SH-SY5Y (cell line): Measurements from ENCODE around the gene ZNF280D.

Experiments
- GATA2 ChIP-seq: IDR thresholded peaks from 2 replicates; pipeline ENCODE4 v1.6.1; 2011; ENCODE audit warnings: mild to moderate bottlenecking, low read depth, low read length
- GATA3 ChIP-seq: IDR thresholded peaks from 2 replicates; pipeline ENCODE4 v1.6.1; 2011; ENCODE audit warnings: low read depth, mild to moderate bottlenecking, low read length, moderate library complexity

- TF ChIP-seq GATA2 (no peak), GATA3 (no peak)
Measured at GRCh38 chr15:56693761-56694160, 39.5 kb downstream of the ZNF280D start.
